GM18951 (cell line): ENCODE measurements around the gene P2RX3.

Experiments used
- POLR2A ChIP-seq: IDR thresholded peaks from 4 replicates; pipeline ENCODE4 v1.6.1; 2011; ENCODE audit warnings: mild to moderate bottlenecking; ENCODE audit not compliant: insufficient read length, insufficient read depth; ENCODE audit errors: extremely low read depth
- in situ Hi-C: fragments of 300-500 bp; cut with MboI; formaldehyde crosslinking; loops from one replicate; pipeline ENCODE4 v1.12.0; 2022; ENCODE audit warnings: low sequenced_read_pairs, mixed read lengths, inconsistent platforms; ENCODE audit not compliant: unreplicated experiment

P2RX3 gene

DNA sequence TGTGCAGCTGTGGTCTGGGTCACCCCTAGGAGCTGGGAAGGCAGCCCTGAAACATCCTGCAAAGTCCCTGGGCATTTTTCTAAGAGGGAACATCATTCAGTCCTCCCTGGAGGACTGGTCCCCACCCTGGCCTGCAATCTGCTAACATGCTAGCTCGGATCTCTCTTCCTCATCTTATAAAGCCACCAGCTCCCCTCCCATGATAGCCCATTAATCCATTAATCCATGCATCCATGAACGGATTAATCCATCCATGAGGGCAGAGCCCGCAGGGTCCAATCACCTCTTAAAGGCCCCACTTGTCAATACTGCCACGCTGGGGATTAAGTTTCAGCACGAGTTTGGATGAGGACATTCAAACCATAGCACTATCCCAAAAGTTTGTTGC lies 30.7 kb downstream of the P2RX3 start:
- TF ChIP-seq POLR2A: no peak
- in situ Hi-C loops: no loop called here

DNA sequence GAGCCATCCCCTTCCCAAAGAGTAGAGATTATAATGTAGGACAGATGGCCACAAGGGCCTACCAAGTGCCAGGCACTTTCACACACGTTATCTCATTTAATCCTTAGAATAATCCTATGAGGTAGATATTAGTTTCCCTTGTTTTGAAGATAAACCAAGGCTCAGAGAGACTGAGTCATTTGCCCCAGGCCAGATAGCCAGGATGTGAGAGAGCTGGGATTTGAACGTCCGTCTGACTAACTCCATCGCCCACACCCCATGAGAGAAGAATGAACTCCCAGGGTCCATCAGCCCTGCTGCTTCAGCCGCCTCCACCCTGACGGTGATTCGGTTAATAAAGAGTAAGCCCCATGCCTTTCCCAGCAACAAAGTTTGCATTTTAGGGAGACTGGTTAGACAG lies 32.1 kb downstream of the P2RX3 start:
- in situ Hi-C loops: no loop called here
- no peak for TF ChIP-seq POLR2A

DNA sequence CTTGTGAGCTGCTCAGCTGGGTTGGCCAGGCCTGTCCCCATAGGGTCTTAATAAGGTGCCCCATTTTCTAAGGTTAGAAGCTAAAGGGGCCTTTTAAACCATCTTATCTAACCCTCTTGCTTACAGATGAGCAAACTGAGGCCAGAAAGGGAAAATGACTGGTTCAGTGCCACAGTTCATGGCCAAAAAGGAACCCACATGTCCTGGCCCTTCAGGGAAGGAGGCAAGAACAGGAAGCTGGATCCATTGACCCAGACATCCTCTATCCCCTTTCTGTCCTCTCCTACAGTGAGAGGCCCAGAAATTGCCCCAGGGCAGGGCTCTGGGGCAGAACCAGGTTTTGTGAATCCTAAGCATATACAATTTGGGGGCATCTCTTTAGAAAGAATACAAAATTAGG lies 32.8 kb downstream of the P2RX3 start:
- in situ Hi-C loops: no loop called here
- no peak for TF ChIP-seq POLR2A

DNA sequence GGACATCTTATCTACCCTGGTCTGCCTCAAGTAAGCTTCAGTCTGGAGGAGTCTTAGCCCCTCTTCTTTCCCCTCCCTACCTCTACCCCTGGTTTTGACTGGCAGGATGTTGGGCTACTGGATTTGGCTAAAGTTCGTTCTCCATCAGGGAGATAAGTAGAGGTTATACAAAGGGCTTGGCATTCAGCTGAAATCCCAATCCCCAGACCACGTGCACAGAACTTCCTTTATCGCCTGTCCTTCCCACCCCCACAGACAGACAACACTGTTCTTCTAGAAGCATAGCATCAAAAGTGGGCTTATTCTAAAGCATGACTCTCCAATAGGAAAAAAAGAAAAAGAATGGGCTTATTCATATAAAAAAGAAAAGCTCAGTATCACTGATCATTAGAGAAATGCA lies 35.0 kb downstream of the P2RX3 start:
- TF ChIP-seq POLR2A: no peak
- in situ Hi-C loops: no loop called here

DNA sequence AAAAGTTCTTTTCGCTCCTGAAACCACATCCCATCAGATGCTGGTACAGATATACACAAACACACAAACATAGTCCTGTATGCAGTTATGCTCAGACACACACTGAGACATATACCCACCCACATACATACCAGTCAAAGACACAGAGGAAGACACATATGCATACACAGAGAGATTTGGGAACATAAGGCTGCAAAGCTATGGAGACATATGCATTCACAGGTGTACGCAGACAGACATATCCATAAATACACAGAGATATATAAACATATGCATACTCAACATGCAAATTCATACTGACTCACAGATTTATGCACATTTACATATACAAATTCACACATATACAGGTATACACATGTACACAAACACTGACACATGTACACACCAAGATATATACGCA lies 36.8 kb downstream of the P2RX3 start:
- in situ Hi-C loops: no loop called here
- TF ChIP-seq POLR2A: no peak

DNA sequence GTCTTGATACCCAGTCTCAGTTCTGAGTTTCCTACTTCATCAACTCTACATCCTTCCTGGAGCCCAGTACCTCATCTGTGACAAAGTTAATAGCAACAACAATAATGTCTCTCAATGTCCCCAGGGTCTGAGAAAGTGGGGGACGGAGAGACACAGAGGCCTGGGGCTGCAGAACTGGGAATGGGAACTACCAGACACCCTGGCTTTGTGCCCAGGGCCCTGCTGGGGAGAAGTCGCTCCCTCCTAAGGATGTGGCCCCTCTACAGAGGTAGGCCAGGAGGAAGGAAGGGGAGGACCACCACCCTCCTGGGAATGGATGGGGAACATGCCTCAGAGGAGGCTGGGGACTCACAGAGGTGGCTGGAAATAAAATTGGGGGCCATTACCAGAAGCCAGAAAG lies 37.3 kb downstream of the P2RX3 start:
- no peak for TF ChIP-seq POLR2A
- in situ Hi-C loops: no loop called here

DNA sequence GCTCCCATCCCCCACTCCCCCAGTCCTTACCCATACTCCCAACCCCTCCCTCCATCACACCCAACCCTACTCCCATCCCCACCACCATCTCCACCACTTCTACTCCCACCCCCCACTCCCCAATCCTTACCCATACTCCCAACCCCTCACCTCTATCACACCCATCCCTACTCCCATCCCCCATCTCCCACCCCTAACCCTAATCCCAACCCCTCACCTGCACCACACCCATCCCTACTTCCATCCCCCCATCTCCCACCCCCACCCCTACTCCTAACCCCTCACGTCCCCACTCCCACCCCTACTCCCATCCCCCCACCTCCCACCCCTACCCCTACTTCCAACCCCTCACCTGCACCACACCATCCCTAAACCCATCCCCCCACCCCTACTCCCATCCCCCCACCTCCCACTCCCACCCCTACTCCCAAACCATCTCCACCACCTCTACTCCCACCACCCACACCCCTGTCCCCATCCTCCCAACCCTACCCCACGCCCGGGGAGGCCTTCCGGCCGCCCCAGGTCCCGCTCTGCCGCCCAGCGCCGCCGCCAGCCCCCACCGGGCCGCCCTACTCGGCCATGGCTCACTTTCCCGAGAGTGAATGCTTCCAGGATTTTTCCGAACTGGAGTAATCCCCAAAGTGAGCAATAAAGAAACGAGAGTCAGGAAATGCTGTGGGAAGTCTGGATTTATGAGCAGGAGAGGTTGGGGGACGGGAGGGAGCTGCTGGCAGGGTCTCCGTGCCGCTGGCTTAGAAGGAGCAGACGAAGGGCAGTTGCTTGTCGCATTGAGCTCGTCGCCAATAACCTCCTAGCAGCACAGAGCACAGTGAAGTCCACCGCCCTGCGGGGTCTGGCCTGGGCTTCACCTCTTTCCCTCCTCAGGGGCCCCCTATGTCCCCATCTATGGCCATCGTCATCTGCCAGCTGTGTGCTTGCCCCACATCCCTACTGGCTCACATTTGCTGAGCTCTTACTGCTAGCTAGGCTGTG lies 38.2 kb downstream of the P2RX3 start:
- no peak for TF ChIP-seq POLR2A
- in situ Hi-C loops: no loop called here

DNA sequence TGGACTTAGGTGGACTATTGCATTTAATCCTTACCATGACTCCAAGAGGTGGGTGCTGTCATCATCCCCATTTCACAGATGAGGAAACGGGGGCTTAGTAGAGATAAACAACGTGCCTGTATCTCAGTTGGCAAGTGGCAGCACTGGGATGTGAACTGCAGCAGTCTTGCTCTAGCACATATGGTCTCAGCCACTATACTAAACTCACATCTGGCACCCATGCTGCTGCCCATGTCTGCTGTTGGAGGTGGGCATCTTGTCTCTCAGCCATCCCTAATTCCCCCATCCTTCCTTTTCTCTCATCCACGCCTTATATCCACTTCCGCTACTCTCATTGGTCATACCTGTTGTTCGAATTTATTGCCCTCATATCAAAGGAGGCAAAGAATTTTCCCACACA lies 39.0 kb downstream of the P2RX3 start:
- TF ChIP-seq POLR2A: no peak
- in situ Hi-C loops: no loop called here

DNA sequence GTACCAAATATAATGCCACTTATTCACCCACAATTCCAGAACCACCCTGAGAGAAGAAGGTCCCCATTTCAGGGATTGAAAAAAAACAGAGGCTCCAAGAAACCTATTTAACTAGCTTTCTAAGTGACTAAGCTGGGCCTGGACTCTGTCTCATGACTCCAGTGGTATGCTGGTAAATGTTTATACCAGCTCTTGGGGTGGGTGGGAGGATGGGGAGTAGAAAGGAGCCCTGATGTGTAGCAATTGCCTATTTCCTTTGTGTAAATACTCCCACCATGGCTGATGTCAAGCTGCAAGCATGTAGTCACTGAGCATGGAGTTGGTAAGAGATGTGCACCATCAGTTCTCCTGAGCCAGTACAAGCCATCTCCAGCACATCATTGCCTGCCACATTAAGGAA lies 40.0 kb downstream of the P2RX3 start:
- TF ChIP-seq POLR2A: no peak
- in situ Hi-C loops: no loop called here

DNA sequence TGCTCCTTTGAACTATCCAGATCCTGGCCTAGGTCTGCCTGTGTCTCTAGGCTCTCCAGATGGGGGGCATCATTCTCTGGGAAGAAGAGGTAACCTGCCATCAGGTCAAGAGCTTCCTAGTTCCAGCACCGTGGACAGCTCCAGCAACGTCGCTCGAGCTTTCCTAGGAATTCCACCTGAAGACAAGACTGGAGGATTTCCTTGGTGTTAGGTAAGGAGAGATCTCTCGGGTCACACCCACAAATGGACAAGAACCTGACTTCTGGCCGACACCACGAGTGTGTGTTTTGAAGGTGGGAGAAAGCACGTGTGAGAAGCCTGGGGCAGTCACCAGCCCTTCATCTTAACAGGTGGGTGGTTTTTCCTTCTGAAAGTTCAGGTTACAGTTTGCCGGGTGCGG lies 41.6 kb downstream of the P2RX3 start:
- in situ Hi-C loops: no loop called here
- TF ChIP-seq POLR2A: no peak

DNA sequence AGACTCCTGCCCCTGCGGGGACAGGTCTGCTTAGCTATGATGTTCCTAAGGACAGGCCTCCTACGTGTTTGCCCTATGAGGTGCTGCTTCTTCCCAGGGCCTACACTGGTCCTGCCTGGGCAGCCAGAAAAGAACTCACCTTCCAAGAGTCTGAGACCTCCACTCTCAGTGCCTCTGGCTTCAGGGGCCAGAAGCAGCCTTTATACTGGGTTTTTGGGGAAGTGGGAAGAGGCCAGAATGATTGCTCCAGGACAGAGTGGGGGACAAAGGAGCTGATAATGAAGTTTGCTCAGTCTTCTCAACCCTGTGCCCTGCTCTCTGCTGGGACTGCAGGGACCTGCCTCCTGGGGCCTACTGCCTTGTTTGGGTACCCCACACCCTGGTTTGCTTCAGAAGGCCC lies 42.8 kb downstream of the P2RX3 start, which contains the start of gene PRG3:
Gene PRG3, minus strand, starts transcription at position 176 of the 400 bp plus-strand sequence. CDS start 442 bp downstream, outside the sequence.
- in situ Hi-C loops: no loop called here
- no peak for TF ChIP-seq POLR2A

DNA sequence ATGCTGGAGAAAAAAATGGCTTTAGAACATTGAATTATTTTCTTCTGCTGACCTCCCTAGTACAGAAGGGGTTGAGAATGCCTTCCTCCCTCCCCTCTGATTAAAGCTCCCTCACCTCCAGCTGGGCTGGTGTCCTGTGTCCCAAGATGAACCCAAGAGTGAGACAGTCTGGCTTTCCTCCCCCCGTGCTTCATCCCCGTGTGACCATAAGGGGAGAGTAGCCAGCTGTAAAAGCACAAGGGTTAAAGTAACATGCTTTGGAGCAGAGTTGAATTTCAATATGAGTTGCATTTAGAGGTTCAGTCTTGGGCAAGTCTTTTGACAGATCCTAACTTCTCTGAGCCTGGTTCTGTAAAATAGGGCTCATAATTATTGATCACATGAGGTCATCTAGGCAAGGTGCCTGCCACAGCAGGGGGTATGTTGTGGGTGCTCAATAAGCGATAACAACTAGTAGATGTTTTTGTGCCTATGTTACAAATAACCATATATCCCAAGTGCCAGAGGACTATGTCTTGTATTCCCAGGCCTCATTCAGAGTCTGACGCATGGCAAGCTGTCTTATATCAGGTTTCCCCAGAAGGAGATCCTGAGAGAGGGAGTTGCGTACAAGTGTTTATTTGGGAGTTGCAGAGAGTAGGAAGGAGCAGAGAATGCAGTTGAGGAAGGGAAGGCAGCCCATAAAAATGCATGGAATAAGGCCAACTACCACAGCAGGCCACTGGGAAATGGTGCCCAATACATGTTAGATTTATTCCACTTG lies 48.2 kb downstream of the P2RX3 start:
- in situ Hi-C loops: no loop called here
- no peak for TF ChIP-seq POLR2A

DNA sequence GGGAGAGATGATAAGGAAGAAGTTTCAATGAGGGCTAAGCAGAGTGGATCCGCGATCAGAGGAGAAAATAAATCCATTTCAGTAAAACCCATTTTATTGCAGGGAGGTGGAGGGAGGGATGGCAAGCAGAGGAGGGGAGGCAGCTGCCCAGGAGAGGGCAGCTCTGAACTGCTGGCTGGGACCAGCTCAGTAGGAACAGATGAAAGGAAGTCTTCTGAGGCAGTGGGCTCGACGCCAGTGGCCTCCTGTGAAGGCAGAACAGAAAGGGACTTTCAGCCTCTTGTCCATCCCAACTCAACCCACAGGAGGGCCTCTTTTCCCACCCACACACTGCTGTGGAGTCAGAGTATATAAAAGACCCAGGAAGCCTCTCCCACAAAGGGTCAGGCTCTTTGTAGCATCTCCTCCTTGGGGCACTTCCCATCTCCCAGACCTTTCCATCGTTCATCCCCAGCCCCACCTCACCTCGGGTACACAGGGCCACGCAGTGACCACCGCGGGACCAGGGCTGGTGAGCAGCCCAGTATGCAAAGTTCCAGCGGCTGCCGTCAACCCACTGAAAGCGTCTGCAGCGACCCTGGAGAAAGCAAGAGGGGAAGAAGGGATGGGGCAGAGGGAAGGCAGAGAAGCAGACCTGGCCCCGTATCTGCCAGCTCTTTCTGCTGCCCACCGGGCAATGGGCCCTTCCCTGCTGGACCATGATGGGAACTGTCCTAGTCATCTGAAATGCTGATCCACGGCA lies 49.3 kb downstream of the P2RX3 start:
- no peak for TF ChIP-seq POLR2A
- in situ Hi-C loops: no loop called here
